Activated CD8-positive, alpha-beta memory T cell treated with anti-CD3 and anti-CD28 coated beads, Interleukin-2, amount 50 U/mL, for 24 hours (primary cell): ENCODE data around the gene GPANK1.
"Not testable (repeated sequence)": the region's sequence is repeated elsewhere in the genome, so short reads cannot be mapped to it uniquely, and the experiment has no call there.

Experiments
- DNase-seq: peaks from one replicate; pipeline ENCODE4 v3.0.0-alpha.2; 2020; ENCODE audit errors: extremely low read depth

Gene GPANK1

DNA sequence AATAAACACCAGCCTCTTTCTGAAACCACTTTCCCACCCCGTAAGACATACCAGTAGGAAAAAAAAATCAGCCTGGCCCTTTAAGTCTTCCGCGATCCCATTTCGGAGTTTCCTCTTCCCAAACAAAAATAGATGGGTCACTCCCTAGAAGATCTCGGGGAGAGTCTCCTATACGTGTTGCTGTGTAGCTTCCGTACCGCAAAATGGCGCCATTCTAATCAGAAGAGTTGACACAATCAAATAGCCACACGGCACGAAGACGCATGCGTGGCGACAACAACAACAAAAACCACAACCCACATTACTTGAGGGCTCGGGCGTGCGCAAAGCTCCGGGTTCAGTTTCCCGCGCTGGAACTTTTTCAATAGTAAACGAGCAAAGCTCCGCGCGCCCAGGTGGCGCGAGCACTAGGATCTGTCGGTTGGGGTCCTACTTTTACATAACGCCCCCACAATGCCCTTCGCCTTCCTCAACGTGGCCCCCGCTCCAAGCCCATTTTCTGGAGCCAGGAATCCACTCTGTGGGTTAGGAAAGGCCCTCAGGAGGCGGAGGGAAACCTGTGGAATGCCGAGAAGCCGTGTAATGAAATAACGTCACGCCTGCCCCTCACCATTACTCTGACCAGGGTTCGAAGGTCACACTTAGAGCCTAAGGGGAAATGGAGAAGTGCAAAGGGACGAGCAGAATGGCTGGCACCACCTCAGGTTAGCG, at the start of gene GPANK1:
Gene GPANK1, minus strand, starts transcription at position 208 of the 711 bp plus-strand sequence. CDS start 519 bp downstream, outside the sequence.
- peak; percentile 81 for DNase-seq

DNA sequence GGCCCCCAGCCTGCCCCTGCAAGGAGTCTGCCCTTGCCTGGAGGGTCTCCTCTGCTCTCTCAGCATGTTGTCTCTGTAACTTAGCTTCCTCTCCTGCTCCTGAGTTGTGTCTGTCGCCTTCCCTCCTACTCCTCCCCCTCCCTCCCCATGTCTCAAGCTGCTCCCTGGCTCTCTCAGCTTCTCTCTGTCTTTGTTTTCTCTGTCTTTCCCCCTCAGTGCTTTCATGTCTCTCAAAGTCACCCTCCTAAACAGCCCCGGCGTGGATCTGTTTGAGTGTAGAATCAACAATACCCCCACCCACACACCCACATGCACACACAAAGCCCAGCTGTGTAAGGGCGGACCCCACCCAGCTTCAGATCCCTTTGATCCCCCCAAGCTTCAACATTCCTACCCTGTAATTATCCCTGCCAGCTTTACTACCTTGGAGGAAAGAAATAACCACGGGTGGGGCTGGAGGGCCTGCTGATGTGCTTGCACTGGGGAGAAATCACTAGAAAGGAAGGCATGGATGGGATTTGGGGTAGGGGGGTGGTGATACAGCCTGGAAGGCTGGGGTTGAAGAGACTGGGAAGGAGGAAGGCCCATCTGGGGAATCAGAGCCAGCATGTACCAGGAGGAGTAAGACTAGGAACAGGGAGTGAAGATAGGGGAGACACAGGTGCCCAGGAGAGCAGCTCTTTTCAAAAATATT, 49.3 kb upstream of the GPANK1 start:
- DNase-seq, result no peak

DNA sequence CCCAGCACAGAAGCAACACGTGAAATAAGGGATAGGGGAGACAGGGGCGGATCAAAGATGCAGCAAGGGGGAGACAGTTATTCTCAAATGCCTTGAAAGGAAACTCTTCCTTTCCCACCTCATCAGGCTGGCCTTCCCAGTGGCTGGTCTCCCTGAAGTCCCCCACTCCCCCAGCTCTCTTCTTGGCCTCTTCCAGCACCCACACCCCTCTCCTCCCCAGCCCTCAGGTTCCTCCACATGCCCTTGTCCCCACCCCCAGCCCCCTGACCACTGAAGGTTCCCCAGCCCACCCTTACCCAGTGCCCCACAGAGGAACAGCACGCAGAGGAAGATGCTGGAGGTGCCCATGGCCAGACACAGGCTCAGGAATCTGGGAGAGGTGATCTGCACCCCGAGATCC, 48.7 kb upstream of the GPANK1 start:
- no peak for DNase-seq

DNA sequence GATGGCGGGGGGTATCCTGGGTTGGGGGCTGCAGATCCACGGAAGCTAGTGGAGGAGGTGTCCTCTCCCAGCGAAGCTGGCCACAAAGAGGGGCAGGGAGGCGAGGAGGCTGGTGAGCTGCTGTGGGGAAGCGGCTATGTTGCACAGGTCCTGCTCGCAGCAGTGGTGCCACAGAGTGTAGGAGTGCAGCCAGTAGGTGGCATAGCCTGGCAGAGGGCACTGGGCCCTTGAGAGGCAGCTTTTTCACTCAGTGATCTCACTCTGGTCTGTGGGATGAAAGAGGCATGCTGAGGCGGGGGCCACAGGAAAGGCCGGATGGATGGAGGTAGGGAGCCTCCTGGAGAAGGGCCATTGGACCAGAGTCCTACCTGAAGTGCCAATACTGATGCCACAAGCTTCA, 47.5 kb upstream of the GPANK1 start:
- no peak for DNase-seq

DNA sequence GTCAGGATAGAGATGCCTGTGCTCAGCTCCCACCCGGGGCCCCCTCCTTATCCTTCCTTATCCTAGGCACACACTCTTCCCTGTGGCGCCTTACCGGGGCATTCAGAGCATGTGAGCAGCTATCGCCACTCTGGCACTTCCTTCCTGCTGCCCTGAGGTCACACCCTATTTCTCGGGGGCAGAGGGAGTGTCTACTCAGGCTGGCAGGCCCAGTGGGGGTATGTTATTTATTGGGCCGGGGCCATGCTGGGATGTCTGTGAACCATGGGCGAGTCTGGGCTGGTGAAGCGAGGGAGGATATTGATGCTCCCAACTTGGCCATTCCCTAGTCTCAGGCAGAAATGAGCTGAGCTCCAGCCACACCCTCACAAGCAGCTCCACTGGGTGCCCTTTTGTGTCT, 46.4 kb upstream of the GPANK1 start:
- DNase-seq, result no peak

DNA sequence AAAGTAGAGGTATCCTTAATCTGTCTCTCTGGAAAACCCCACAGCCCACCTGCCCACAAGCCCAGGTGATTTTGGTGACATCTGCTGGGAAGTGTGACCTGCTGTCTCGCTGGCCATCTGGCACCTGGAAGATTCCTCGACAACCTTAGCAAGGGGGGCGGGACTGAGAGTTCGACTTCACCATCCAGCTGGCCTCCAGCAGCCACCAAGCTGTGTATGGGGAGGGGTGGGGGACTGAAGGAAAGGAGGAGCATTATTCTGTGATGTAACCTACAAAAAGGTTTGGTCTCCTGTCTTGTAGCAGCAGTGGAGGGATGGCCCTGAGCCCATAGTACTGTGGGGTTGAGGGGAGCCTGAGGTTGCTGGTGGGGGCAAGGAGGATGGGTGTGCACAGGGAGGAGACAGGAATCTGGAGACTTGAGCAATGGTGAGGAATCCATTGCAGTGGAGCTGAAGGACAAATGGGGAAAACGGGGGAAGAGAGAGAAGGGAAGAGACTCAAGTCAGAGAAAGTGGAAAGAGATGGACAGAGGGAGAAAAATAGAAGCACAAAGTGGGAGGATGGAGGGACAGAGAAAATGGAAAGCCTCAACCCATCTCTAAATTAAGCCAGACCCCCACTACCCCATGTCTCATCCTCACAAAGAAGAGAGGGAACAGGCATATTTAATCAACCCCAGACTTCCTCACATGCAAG, 45.9 kb upstream of the GPANK1 start:
- DNase-seq, result no peak

DNA sequence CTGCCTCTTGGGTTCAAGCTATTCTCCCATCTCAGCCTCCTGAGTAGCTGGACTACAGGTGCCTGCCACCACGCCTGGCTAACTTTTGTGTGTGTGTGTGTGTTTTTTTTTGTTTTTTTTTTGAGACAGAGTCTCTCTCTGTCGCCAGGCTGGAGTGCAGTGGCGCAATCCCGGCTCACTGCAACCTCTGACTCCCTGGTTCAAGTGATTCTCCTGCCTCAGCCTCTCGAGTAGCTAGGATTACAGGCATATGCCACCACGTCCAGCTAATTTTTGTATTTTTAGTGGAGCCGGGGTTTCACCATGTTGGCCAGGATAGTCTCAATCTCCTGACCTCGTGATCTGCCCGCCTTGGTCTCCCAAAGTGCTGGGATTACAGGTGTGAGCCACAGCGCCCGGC, 44.4 kb upstream of the GPANK1 start:
- not testable (repeated sequence) for DNase-seq

DNA sequence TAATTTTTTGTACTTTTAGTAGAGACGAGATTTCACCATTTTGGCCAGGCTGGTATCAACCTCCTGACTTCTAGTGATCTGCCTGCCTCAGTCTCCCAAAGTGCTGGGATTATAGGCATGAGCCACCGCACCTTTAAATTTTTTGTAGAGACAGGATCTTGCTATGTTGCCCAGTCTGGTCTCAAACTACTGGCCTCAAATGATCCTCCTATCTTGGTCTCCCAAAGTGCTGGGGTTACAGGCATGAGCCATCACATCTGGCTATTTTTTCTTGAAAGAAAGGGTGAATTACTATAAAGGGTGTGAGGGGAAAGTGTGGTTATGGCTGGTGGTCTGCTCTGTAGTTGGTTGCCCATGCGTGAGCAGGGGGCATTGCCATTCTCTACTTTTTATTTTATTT, 43.4 kb upstream of the GPANK1 start:
- no peak for DNase-seq

DNA sequence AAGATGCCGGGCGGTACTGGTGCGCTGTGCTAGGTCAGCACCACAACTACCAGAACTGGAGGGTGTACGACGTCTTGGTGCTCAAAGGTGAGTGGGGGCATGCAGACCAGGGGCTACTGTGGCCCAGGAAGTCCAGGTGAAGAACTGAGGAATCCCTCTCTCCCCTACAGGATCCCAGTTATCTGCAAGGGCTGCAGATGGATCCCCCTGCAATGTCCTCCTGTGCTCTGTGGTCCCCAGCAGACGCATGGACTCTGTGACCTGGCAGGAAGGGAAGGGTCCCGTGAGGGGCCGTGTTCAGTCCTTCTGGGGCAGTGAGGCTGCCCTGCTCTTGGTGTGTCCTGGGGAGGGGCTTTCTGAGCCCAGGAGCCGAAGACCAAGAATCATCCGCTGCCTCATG, 42.9 kb upstream of the GPANK1 start:
- DNase-seq, result no peak

DNA sequence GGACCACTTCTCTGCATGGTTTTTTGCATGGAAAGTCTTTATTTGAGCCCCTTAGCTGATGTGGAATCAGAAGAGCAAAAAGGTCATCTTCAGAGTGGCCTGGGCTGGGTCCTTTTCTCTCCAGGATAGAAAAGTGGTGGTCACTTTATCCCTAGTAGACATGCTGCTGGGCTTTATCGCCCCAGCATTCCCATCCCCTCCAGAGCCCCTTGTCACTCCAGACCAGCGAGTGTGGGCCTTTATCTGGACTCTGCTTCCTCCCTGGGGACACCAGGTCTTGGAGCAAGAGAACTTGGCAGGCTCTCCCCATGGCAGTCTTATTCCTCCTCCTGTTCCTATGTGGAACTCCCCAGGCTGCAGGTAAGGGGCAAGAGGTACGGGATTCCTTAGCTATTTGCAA, 41.8 kb upstream of the GPANK1 start, which contains the start of gene LY6G6F:
Gene LY6G6F, plus strand, starts transcription at position 268 of the 400 bp plus-strand sequence. Its CDS starts 41 bp downstream, at position 309.
- DNase-seq, result no peak

DNA sequence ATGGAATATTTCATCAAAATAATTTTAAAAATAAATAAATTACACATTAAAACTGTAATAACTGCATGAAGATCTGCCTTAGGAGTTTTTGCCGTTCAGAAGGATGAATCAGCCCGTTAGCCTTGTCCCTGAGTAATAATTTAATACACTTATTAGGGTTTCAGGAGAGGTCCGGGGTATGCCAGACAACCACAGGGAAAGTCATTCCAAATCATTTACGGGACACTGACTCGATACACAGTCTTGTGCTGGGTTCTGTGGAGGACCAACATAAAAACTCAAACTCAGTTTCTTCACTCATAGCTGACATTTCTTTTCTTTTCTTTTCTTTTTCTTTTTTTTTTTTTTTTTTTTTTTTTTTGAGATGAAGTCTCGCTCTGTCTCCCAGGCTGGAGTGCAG, 41.1 kb upstream of the GPANK1 start:
- no peak for DNase-seq

DNA sequence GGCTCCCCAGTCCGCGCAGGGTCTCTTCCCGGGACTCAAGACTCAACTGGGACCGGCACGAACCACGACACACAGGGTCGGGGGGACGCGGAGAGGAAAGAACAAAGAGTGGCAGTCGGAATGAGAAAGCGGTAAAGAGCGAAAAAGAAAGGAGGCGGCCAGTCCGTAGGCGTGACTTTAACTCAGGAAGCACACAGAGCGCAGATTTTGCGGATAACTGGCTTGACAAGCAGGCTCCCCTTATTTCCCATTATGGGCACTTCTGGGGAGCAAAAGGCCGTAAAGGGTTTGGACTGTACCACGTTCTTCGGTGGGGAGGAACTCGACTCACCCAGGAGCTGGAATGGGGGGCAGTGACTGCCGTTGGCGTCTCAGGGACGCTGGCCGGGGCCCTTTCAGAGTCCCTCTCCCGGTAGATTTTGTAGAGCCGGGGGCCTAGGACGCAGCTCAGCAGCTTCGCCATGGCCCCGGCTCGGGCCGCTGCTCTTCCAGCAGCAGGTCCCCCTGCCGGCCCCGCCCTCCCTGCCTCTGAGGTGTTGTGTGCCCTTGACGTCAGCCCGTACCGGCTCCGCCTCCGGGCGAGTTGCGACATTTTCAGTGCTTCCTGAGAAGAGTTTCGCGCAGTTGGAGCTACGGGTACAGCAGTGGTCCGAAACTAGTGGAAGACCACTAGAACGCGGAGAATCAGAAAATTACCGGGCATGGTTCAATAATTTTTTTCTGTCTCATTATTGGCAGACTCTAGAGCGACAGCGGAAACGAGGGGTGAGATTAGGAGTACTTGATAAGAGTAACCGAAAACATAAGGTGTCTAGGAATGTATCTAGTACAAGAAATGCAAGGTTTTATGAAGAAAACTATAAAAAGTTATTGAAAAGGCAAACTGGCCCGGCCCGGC, 38.3 kb upstream of the GPANK1 start, which contains the start of gene ABHD16A:
Gene ABHD16A, minus strand, starts transcription at position 506 of the 898 bp plus-strand sequence. Its CDS starts 43 bp downstream, at position 463.
- DNase-seq, result peak; percentile 94

DNA sequence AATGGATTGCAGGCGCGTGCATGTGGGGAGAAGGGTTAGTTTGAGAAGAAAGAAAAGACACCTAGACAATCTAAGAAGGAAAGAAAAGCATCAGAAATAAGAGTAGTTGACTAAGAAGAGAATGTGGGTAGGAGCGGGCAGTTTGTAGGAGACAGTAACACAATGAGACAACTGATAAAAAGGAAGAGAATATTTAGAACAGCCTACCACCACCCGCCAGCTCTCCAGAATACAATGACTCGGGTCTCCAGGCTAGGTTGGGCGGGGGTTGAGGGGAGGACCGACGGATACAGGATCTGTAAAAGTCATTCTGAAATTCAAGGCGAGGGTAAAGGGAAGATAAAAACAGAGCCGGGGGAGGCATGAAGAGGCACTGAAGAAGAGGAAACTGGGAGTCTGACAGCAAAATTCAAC, 37.6 kb upstream of the GPANK1 start:
- no peak for DNase-seq

DNA sequence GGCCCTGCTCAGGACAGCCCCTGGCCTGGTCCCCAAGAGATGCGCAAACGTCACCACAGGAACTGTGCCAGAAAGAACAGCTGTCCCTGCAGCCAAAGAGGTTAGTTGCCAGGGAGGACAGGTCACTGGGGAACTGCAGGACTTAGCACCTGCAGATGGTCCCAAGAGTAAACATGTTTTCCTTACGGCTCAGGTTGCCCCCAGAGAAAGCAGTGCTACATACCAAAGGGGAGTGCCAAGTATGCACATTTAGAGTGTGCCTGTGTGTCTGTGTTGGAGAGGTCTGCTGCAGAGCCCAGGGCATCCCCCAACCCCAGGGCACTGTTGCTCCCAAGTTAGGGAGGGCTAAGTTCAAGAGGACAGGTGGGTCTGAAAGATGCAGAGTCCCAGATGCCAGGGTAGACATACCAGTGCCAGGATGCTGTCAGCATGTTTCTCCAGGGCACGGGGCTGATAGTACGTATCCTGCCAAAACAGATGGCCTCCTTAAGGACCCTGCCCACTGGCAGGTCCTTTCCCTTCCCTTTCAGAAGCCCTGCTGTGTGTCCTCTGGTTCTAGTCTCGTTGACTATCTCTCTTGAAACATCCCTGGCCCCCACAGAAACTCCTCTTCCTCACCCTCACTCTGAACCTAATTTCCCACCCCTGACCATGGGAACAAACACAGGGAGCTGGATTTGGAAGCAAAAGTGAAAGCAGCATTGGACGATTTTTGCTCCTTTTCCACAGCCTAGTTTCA, 37.0 kb upstream of the GPANK1 start:
- DNase-seq, result no peak

DNA sequence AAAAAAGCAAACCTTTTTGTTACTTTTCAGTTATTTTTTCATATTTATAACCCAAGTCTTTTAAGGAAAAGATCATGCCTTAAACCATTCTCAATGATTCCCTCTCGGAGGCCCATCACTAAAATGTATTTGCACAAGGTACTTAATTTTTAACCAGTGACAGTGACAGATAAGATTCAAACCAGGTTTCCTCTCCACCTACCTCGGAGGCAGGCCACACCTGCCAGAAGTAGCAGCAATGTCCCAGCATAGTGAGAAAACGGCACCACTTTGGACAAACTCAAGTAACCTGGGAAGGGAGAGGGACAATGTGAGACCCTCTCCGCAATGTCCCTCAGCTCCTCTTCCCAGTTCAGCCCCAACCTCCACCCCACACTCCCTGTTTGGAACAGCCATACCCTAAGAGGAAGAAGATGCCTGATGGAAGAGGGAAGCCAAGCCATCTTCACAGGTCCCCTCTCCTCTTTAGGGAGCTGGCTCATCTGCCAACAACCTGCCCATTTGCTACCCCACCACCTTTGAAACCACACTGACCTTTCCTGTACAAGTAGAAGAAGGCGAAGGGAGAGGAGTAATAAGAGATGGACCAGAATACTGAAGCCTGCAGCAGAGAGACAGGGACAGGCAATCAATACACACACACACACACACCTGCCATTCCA, 36.1 kb upstream of the GPANK1 start:
- DNase-seq, result no peak

DNA sequence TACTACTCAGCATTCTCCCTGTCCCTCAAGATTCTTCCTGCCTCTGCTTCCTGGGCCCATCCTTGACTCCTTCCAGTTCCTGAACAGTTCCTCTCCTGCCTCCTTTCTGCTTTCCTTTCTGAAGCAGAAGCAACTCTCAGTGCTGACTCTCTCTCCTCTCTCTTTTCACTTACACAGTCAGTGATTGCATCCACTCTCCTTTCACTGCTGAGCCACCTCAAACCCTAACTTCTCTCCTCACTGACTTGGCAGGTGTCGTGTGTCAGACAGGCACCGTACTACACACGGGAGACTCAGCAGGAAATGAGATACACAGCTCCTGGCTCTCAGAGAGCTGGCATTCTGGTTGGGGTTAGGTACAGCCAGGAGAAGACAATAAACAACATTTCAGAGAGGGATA, 32.8 kb upstream of the GPANK1 start:
- no peak for DNase-seq

DNA sequence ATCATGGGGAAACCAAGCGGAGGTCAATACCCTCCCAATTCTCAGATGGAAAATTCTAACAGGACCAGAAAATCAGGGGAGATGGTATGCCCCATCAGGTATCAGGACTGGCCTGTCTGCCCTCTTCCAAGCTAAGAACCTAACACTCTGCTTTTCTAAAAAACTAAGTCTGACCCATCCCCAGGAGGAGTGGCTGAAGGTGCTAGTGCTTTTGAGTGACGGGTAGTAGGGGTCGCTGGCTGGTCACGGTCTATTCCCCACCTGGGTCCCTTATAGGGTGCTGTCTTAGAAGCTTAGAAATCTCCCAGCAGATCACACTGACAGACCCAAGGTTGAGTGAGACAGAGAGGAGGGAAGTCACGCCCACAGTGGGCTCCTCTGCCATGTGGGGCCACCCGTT, 28.7 kb upstream of the GPANK1 start:
- DNase-seq, result no peak

DNA sequence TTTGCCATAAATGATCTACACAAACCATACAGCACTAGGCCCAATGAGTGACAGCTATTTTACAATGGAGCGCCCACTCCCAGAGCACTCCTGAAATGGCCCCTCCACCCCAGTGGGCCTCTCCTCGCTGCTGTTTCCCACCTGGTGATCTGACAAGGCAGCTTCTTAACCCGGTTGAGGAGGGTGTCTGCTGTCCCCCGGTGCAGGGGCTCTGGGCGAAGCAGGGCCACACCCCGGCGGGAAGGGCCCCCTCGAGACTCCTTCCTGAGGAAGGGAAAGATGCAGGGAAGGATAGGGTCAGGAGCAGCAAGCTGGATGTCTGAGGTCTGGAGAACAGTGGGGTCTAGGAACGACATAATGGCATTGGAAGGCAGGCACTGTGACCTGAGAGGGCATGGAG, 28.1 kb upstream of the GPANK1 start:
- DNase-seq, result no peak

DNA sequence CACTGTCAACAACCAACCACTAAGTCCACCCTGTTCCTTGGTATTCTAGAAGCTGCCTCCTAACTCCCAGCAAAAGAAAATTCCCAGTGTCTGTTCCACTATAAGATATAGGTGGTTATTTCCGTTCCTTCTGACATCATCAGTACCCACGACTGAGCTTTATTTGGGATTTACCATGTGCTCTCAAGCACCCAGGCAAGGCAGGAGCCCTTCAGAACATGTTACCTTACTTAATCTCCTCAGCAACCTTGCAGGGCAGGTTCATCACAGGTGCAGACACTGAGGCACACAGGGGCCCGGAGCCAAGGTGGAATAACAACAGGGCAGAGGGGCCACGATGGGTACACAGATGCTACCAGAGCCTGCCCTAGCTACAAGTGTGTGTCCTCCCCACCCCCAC, 27.6 kb upstream of the GPANK1 start:
- no peak for DNase-seq

DNA sequence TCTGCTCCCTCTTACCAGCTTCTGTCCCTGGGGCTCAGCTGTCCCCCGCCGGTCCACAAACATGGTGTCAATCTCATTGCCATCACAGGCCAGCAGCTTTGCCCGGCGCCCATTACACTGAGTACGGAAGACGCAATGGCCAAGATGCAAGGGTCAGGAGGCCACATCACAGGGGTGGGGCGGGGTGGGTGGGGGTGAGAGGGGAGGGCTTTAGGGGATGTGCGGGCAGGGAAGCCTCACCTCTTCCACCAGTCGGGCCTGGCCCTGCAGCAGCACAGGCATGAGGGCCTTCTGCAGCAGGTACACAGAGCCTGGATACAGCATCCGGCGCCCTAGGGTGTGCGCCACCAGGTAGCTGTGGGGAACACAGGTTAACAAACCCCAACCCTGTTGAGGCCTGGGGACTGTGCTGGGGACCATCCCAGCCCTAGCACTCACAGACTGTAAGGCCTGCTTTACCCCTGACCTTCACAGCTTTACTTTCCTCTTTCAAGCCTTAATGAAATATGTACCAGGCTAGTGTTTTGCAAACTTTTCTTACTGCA, 26.8 kb upstream of the GPANK1 start:
- DNase-seq, result no peak
